PC-9 (cell line): ENCODE data around the gene ZBTB22. TPM values are rescaled to one million over a fixed set of nuclear protein-coding genes. Genes with fewer than 3 reads are reported as not detected.

Experiments used
- BruUV-seq: library from RNA; stranded (reverse); fragments of 400-500 nt; replicated peaks from 2 replicates; lab custom pipeline; 2021; lab: Mats Ljungman, UMichigan
- CTCF ChIA-PET: fragments of 300-600 bp; sonication (Branson Sonifier 250); formaldehyde crosslinking; loops from one replicate; lab custom pipeline; 2022; ENCODE audit warnings: antibody characterized with exemption; lab: Charles Lee
- POLR2A ChIA-PET: fragments of 300-600 bp; sonication (Branson Sonifier 250); formaldehyde crosslinking; loops from one replicate; lab custom pipeline; 2022; ENCODE audit warnings: antibody characterized with exemption; ENCODE audit not compliant: unreplicated experiment; lab: Charles Lee
- DNase-seq, 2 experiments: peaks; one replicate each; pipeline versions ENCODE4 v3.0.0 to v3.0.0-alpha.2; 2015 to 2022; ENCODE audit warnings: mixed read lengths in 1 of 2
- H2AFZ ChIP-seq: fragments of 200-600 bp; sonication (generic); 2 replicates; pipeline ENCODE4 v1.8.1; 2017; ENCODE audit warnings: antibody characterized with exemption
- H3F3A ChIP-seq: fragments of 200-600 bp; sonication (generic); 2 replicates; pipeline ENCODE4 v1.8.1; 2017; ENCODE audit warnings: antibody characterized with exemption, mild to moderate bottlenecking, low read depth; ENCODE audit not compliant: insufficient read depth
- H3K27ac ChIP-seq: fragments of 200-600 bp; sonication (generic); 2 replicates; pipeline ENCODE4 v1.6.1; 2016; ENCODE audit warnings: mixed run types
- H3K27me3 ChIP-seq: fragments of 200-600 bp; sonication (generic); 2 replicates; pipeline ENCODE4 v1.6.1; 2016; ENCODE audit warnings: low read depth, mixed run types; ENCODE audit not compliant: insufficient read depth
- H3K36me3 ChIP-seq: fragments of 200-600 bp; sonication (generic); 2 replicates; pipeline ENCODE4 v1.6.1; 2016; ENCODE audit warnings: low read depth, mixed run types
- H3K4me1 ChIP-seq: fragments of 200-600 bp; sonication (generic); replicated peaks from 2 replicates; pipeline ENCODE4 v1.6.1; 2016; ENCODE audit warnings: mixed run types; ENCODE audit not compliant: insufficient read depth
- H3K4me2 ChIP-seq: fragments of 200-600 bp; sonication (generic); 2 replicates; pipeline ENCODE4 v1.6.1; 2017; ENCODE audit warnings: mixed run types
- H3K4me3 ChIP-seq: fragments of 200-600 bp; sonication (generic); 2 replicates; pipeline ENCODE4 v1.6.1; 2016; ENCODE audit warnings: mixed run types
- H3K79me2 ChIP-seq: fragments of 200-600 bp; sonication (generic); 2 replicates; pipeline ENCODE4 v1.6.1; 2017; ENCODE audit warnings: low read depth, mixed run types
- H3K9me2 ChIP-seq: fragments of 200-600 bp; sonication (generic); 2 replicates; pipeline ENCODE4 v1.8.1; 2017; ENCODE audit warnings: mild to moderate bottlenecking; ENCODE audit not compliant: insufficient read depth
- H3K9me3 ChIP-seq: fragments of 200-600 bp; sonication (generic); 2 replicates; pipeline ENCODE4 v1.8.1; 2016; ENCODE audit warnings: low read depth; ENCODE audit not compliant: insufficient read depth
- H4K20me1 ChIP-seq: fragments of 200-600 bp; sonication (generic); 2 replicates; pipeline ENCODE4 v1.8.1; 2017; ENCODE audit not compliant: insufficient read depth
- CTCF ChIP-seq: fragments of 200-600 bp; sonication (generic); conservative IDR thresholded peaks from 2 replicates; pipeline ENCODE4 v1.6.1; 2017; ENCODE audit warnings: mixed run types, antibody characterized with exemption, mild to moderate bottlenecking, moderate library complexity
- EZH2 ChIP-seq: fragments of 200-600 bp; sonication (generic); IDR thresholded peaks from 2 replicates; pipeline ENCODE4 v1.8.0; 2017; ENCODE audit warnings: antibody characterized with exemption, low read depth
- intact Hi-C: fragments of 100-400 bp; cut with micrococcal nuclease; formaldehyde crosslinking; loops from one replicate; pipeline ENCODE4 v1.10.0; 2022; ENCODE audit not compliant: unreplicated experiment
- total RNA-seq: library from RNA; stranded (reverse); gene quantifications from 2 replicates; pipeline ENCODE4 v1.2.3, GENCODE V29; 2021

ZBTB22 gene
- total RNA-seq, 1 experiment from 2014 or later: 20.8 TPM

- H4K20me1 ChIP-seq: no peaks in the 10 kb centered on the region
- H3F3A ChIP-seq: peaks cover 35% of the 10 kb centered on the region
- no peaks in the 10 kb centered on the region for H3K9me3 ChIP-seq
- peaks cover 37% of the 10 kb centered on the region for H3K79me2 ChIP-seq
- DNase-seq: no peak
- H3K4me2 ChIP-seq: peak overlapping the region; percentile 92
- CTCF ChIA-PET: interaction anchor here (0.6 kb wide), 1 partner anchor 310 kb away, joined by 3 read pairs; no protein-coding TSS in a partner anchor
- no peak for TF ChIP-seq EZH2
- no peak for TF ChIP-seq CTCF
- peak overlapping the region; percentile 77 for H2AFZ ChIP-seq
- H3K4me3 ChIP-seq: peak overlapping the region; percentile 63
- intact Hi-C loops: loop anchor here (1.0 kb wide), 1 partner anchor 95 kb away; the partner anchor contains the start of gene CUTA
- peaks cover 43% of the 10 kb centered on the region for H3K4me1 ChIP-seq
- no peaks in the 10 kb centered on the region for H3K27me3 ChIP-seq
- H3K36me3 ChIP-seq: peaks cover 20% of the 10 kb centered on the region; the same call in 1 of the 2 replicates
- no peaks in the 10 kb centered on the region for H3K9me2 ChIP-seq
- H3K27ac ChIP-seq: peak overlapping the region; percentile 41
- BruUV-seq: no TSS peak
- POLR2A ChIA-PET: interaction anchor here (0.6 kb wide), 1 partner anchor 33 kb away, joined by 3 read pairs; no protein-coding TSS in a partner anchor
Measured at GRCh38 chr6:33323623-33323948, 6.0 kb upstream of the ZBTB22 start.

- no peak overlapping the region for H2AFZ ChIP-seq
- peak overlapping the region; percentile 48; the same call in 1 of the 2 replicates for H3K27ac ChIP-seq
- peaks cover 45% of the 10 kb centered on the region for H3K79me2 ChIP-seq
- intact Hi-C loops: no loop called here
- peak overlapping the region; percentile 97 for H3K4me2 ChIP-seq
- peaks cover 52% of the 10 kb centered on the region for H3K4me1 ChIP-seq
- H3K9me3 ChIP-seq: no peaks in the 10 kb centered on the region
- no peak overlapping the region; the same call in 1 of the 2 replicates for H3K4me3 ChIP-seq
- TF ChIP-seq EZH2: no peak
- TF ChIP-seq CTCF: no peak
- no TSS peak for BruUV-seq
- H3K9me2 ChIP-seq: no peaks in the 10 kb centered on the region
- peaks cover 51% of the 10 kb centered on the region for H3F3A ChIP-seq
- ChIA-PET POLR2A (no interaction called here), CTCF (no interaction called here)
- no peaks in the 10 kb centered on the region for H4K20me1 ChIP-seq
- peaks cover 20% of the 10 kb centered on the region; the same call in 1 of the 2 replicates for H3K36me3 ChIP-seq
- no peaks in the 10 kb centered on the region for H3K27me3 ChIP-seq
- DNase-seq: no peak
Measured at GRCh38 chr6:33321227-33321626, 3.7 kb upstream of the ZBTB22 start.

GRCh38 chr6:33320315-33321181, 3.0 kb upstream of the ZBTB22 start:
- peaks cover 55% of the 10 kb centered on the region for H3F3A ChIP-seq
- H3K9me3 ChIP-seq: no peaks in the 10 kb centered on the region
- peak overlapping the region; percentile 19; the same call in 1 of the 2 replicates for H3K4me3 ChIP-seq
- BruUV-seq: TSS peak; percentile 51
- no peaks in the 10 kb centered on the region for H4K20me1 ChIP-seq
- peak overlapping the region; percentile 97 for H3K4me2 ChIP-seq
- CTCF ChIA-PET: interaction anchor here (0.6 kb wide), 2 partner anchors 25 to 391 kb away, joined by 4 read pairs; partner anchors contain the start of gene UQCC2
- H3K27me3 ChIP-seq: no peaks in the 10 kb centered on the region
- H3K4me1 ChIP-seq: peaks cover 52% of the 10 kb centered on the region
- no peak overlapping the region for H2AFZ ChIP-seq
- H3K36me3 ChIP-seq: peaks cover 20% of the 10 kb centered on the region; the same call in 1 of the 2 replicates
- DNase-seq: peak; percentile 42 to 60
- TF ChIP-seq CTCF (no peak), EZH2 (no peak)
- no peaks in the 10 kb centered on the region for H3K9me2 ChIP-seq
- POLR2A ChIA-PET: no interaction called here
- peaks cover 45% of the 10 kb centered on the region for H3K79me2 ChIP-seq
- intact Hi-C loops: no loop called here
- H3K27ac ChIP-seq: peak overlapping the region; percentile 48
